ENCODE measurements around the gene FGF3.

Gene FGF3

DNA sequence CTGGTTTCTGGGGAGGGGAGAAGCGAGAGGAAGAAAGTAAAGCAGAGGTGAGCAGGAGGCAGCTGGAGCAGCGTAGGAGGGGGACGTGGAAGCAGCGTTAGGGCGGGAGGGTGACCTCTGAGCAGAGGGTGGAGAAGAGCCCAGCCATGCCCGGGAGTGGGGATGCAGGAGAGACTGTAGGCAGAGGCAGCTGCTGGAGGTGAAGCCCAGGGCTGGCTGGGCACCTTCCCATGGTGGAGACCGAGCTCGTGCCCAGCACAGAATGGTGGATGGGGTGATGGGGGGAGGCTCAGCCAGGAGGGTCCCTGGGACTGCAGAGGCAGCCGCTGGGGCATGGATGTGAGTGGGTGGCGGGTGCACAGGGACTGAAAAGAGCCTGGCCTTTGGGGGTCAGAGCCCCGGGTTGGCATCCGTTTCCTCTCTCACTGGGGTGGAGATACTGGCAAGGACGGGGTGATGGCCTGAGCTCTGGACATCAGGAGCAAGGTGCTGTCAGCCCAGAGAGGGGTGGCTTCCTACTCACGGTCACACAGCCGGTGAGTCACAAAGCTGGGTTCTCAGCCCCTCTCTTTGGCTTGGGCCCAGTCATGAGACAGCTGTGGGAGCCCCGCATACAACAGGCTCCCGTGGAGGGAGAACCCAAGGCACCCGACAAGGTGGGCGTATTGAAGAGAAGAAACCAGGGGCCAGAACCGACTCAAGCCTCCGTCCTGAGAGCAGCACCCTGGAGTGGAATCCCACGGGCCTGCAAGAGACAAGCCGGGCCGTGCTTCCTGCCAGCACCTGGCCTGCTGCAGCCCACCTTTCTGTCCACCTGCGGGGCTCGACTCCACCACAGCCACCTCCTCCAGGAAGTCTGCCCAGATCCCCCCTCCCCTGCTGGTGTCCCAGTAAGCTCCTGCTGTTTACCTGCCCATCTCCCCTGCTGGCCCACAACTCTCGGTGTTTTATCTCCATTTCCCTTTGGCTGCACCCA lies 45.8 kb upstream of the FGF3 start:
- no peak overlapping the region for H3K4me3 ChIP-seq (replicated peaks; ENCODE audit: low read depth, low read length)

DNA sequence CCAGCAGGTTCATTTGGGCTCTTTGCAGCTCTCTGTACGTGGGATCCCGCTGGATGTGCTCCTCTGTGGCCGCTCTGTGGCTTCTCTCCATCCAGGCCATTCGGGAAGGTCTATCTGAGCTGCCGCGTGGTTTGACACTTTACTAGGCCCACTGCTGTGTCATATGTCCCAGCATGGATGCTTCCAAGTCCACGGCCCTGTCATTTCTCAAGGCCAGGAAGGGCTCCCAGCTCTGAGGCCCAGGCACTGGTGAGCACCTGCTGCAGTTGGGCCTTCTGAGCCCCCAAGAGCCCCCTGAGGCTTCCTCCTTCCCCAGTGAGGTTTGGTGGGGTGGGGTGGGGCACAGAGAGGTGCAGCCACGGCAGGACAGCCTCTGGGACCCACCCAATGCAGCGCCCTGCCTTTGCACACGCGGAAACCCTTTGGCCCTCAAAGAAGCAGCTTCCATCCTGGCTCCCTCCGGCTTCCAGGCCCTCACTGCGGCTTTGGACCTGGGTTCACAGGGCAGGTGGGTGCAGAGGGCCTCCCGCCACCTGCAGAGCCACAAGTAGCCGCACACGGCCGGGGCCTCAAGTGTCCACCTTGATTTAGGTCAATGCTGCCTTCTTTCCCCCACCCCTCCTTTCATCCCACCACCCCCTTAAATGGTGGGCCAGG lies 44.5 kb upstream of the FGF3 start:
- no peak overlapping the region for H3K4me3 ChIP-seq (replicated peaks; ENCODE audit: low read depth, low read length)
- TF ChIP-seq, protein P1, sequence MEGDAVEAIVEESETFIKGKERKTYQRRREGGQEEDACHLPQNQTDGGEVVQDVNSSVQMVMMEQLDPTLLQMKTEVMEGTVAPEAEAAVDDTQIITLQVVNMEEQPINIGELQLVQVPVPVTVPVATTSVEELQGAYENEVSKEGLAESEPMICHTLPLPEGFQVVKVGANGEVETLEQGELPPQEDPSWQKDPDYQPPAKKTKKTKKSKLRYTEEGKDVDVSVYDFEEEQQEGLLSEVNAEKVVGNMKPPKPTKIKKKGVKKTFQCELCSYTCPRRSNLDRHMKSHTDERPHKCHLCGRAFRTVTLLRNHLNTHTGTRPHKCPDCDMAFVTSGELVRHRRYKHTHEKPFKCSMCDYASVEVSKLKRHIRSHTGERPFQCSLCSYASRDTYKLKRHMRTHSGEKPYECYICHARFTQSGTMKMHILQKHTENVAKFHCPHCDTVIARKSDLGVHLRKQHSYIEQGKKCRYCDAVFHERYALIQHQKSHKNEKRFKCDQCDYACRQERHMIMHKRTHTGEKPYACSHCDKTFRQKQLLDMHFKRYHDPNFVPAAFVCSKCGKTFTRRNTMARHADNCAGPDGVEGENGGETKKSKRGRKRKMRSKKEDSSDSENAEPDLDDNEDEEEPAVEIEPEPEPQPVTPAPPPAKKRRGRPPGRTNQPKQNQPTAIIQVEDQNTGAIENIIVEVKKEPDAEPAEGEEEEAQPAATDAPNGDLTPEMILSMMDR (IDR thresholded peaks at IDR 0.05; ENCODE audit: low read depth, low read length, missing control alignments): no peak
- DNase-seq (ENCODE audit: extremely low read depth, low read depth): no peak

More for the DNA sequence above, 45.8 kb upstream of the FGF3 start:
- TF ChIP-seq, protein P1 (IDR thresholded peaks at IDR 0.05; ENCODE audit: low read depth, low read length, missing control alignments): no peak
- no peak for DNase-seq (ENCODE audit: extremely low read depth, low read depth)

DNA sequence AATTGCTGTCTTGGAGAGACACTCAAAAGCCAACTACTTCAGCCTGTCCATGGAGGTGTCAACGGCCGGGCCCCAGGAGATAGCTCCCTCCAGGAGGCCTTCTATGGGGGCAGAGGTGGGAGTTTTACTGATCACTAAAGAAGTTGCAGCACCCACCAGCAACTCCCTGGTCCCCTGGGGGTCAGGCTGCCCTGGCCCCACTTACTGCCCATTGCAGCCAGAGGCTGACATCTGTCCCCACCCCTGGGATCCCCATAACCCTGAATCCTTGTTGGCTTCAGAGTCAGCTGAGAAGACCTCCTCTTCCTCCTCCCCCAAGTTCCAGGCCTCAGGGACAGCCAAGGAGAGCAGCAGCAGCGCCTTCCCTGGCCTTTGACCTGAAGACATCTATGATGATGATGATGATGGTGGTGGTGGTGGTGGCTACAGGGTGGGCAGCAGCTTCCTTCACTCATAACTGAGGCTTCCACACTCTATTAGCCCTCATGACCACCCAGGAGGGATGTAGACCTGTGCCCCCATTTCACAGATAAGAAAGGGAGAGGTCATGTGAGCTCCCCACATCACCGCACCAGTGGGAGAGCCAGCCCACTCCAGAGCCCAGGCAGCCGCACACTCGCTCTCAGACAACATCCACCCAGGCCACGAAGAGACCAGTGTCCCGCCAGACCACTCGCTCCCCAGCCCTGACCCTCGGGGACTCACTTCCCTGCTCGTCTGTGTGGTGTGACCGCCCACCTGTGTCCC lies 43.8 kb upstream of the FGF3 start:
- DNase-seq (ENCODE audit: extremely low read depth, low read depth): no peak
- TF ChIP-seq, protein P1 (IDR thresholded peaks at IDR 0.05; ENCODE audit: low read depth, low read length, missing control alignments): no peak
- H3K4me3 ChIP-seq (replicated peaks; ENCODE audit: low read depth, low read length): no peak overlapping the region

GRCh38 chr11:69862331-69862771 lies 43.1 kb upstream of the FGF3 start:
- no peak for DNase-seq (ENCODE audit: extremely low read depth, low read depth)
- TF ChIP-seq, protein P1 (IDR thresholded peaks at IDR 0.05; ENCODE audit: low read depth, low read length, missing control alignments): no peak

DNA sequence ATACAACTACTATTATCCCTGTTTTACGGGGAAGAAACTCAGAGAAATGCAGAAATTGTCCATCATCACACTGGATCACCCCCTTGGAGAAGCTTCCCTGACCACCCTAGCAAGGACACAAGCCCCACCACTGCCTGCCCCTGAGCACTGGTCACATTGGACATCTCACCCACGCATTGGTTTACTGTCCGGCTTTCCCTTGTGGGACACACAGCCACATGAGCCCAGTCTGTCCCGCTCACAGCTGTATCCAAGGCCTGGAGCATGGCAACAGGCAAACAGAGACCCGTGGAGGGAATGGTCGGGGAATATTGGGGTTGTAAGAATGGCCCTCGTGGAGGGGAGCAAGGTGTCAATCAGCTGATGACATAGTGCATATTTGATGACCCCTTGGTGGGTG lies 42.7 kb upstream of the FGF3 start:
- TF ChIP-seq, protein P1 (IDR thresholded peaks at IDR 0.05; ENCODE audit: low read depth, low read length, missing control alignments): no peak
- DNase-seq (ENCODE audit: extremely low read depth, low read depth): no peak

More at GRCh38 chr11:69862331-69862771, 43.1 kb upstream of the FGF3 start:
- H3K4me3 ChIP-seq (replicated peaks; ENCODE audit: low read depth, low read length): no peak overlapping the region

DNA sequence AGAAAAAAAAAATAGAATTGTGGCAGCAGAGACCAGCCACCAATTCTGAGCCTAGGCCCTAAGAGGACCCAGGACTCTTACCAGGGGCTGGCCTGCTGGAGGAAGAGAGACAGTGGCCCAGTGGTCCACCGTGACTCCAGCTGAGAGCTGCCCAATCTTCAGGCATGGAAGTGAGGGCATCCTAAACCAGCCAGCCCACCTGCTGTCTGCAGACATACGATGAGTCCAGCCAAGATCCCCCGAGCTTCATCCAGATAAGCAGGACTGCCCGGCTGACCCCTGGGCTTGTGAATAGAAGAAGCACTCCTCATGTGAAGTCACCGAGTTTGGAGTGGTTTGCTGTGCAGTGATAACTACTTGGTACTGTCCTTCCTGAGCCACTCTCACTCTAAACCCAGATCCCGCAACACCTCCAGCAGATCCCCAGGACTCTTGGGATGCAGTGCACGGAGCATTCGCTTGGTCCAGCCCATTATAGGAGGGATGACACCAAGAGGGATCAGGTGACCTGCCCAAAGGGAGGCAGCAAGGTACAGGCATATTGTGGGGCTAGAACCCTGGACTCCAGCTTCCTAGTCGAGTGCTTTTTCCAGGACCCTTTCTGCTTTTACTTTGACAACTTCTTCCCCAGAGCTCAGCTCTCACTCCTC lies 41.7 kb upstream of the FGF3 start:
- TF ChIP-seq, protein P1 (IDR thresholded peaks at IDR 0.05; ENCODE audit: low read depth, low read length, missing control alignments): no peak
- H3K4me3 ChIP-seq (replicated peaks; ENCODE audit: low read depth, low read length): no peak overlapping the region
- no peak for DNase-seq (ENCODE audit: extremely low read depth, low read depth)

More for the DNA sequence above, 42.7 kb upstream of the FGF3 start:
- H3K4me3 ChIP-seq (replicated peaks; ENCODE audit: low read depth, low read length): no peak overlapping the region

Data from HFF-Myc (cell line).